Endothelial cell of umbilical vein (primary cell): ENCODE measurements around the gene SYTL3. TPM values are rescaled to one million over a fixed set of nuclear protein-coding genes. Genes with fewer than 3 reads are reported as not detected.

Source experiments
- BruUV-seq: library from RNA; stranded (reverse); fragments of 400-500 nt; replicated peaks from 2 replicates; lab custom pipeline; 2021; lab: Mats Ljungman, UMichigan
- CTCF ChIA-PET: fragments of 300-600, 350-600 bp; sonication (Branson Sonifier 250); formaldehyde crosslinking; loops from one replicate; lab custom pipeline; 2021; ENCODE audit warnings: antibody characterized with exemption, inconsistent platforms; lab: Charles Lee
- POLR2A ChIA-PET: fragments of 300-600, 350-600 bp; sonication (Branson Sonifier 250); formaldehyde crosslinking; loops from one replicate; lab custom pipeline; 2021; ENCODE audit warnings: antibody characterized with exemption, inconsistent platforms; lab: Charles Lee
- DNase-seq: peaks from one replicate; pipeline ENCODE4 v3.0.0-alpha.2; 2011; ENCODE audit warnings: low read depth, low spot score
- FAIRE-seq: peaks from 2 replicates; lab custom pipeline; 2011; peaks lifted over from hg19 to GRCh38; lab: Jason Lieb, UNC
- H2AFZ ChIP-seq: 2 replicates; pipeline ENCODE4 v1.6.0; 2012; ENCODE audit warnings: low read depth, low read length, control low read depth, inconsistent platforms
- H3K27ac ChIP-seq: 2 replicates; pipeline ENCODE4 v1.5.1; 2011; ENCODE audit warnings: low read depth, mild to moderate bottlenecking, control low read depth, low read length, moderate library complexity; ENCODE audit not compliant: insufficient read depth
- H3K27me3 ChIP-seq, 2 experiments: 2 replicates each; pipeline versions ENCODE4 v1.6.0 to v1.6.1; 2011; ENCODE audit warnings: low read length in 2 of 2, mixed read lengths in 1 of 2; ENCODE audit not compliant: control insufficient read depth in 2 of 2, insufficient read depth in 2 of 2
- H3K36me3 ChIP-seq, 2 experiments: 2 replicates in 1 of 2; 3 replicates in 1 of 2; pipeline ENCODE4 v1.5.1; 2011; ENCODE audit warnings: low read length in 2 of 2, mild to moderate bottlenecking in 1 of 2, moderate library complexity in 1 of 2; ENCODE audit not compliant: control insufficient read depth in 2 of 2, insufficient read depth in 2 of 2; ENCODE audit errors: extremely low read depth in 1 of 2
- H3K4me1 ChIP-seq: 3 replicates; pipeline ENCODE4 v1.5.1; 2011; ENCODE audit warnings: mild to moderate bottlenecking, low read length; ENCODE audit not compliant: control insufficient read depth, insufficient read depth; ENCODE audit errors: extremely low read depth
- H3K4me2 ChIP-seq: 2 replicates; pipeline ENCODE4 v1.6.1; 2011; ENCODE audit warnings: low read length, control low read depth, mixed read lengths; ENCODE audit not compliant: insufficient read depth
- H3K4me3 ChIP-seq, 3 experiments: fragments of 200-600 bp in 1 of 3; sonication (generic), shearing (Covaris generic) in 1 of 3; replicated peaks in 1 of 3; 2 replicates each; pipeline ENCODE4 v1.5.1; 2011 to 2016; ENCODE audit warnings: control low read depth in 3 of 3, low read length in 3 of 3, mild to moderate bottlenecking in 2 of 3, inconsistent platforms in 1 of 3, low read depth in 1 of 3, moderate library complexity in 1 of 3; ENCODE audit not compliant: insufficient read depth in 1 of 3
- H3K79me2 ChIP-seq: 2 replicates; pipeline ENCODE4 v1.6.0; 2012; ENCODE audit warnings: low read length, inconsistent platforms; ENCODE audit not compliant: control insufficient read depth, insufficient read depth
- H3K9ac ChIP-seq: replicated peaks from 2 replicates; pipeline ENCODE3; 2011; ENCODE audit warnings: low read length, control low read depth; ENCODE audit not compliant: insufficient read depth; ENCODE audit errors: extremely low read depth
- H3K9me1 ChIP-seq: replicated peaks from 3 replicates; pipeline ENCODE4 v1.6.0; 2011; ENCODE audit warnings: mild to moderate bottlenecking, low read length; ENCODE audit not compliant: control insufficient read depth, insufficient read depth; ENCODE audit errors: extremely low read depth
- H3K9me3 ChIP-seq: replicated peaks from 2 replicates; pipeline ENCODE4 v1.5.1; 2012; ENCODE audit warnings: low read length, inconsistent platforms; ENCODE audit not compliant: control insufficient read depth, insufficient read depth
- H4K20me1 ChIP-seq: replicated peaks from 2 replicates; pipeline ENCODE3; 2011; ENCODE audit warnings: mild to moderate bottlenecking, low read length; ENCODE audit not compliant: control insufficient read depth, insufficient read depth; ENCODE audit errors: extremely low read depth
- EZH2 ChIP-seq: IDR thresholded peaks from 2 replicates; pipeline ENCODE4 v1.6.1; 2012; ENCODE audit warnings: borderline replicate concordance, low read depth, mild to moderate bottlenecking, moderate library complexity, low read length, inconsistent platforms; ENCODE audit not compliant: severe bottlenecking
- FOS ChIP-seq: IDR thresholded peaks from 2 replicates; pipeline ENCODE4 v1.6.1; 2011; ENCODE audit warnings: mild to moderate bottlenecking, low read length, moderate library complexity, borderline replicate concordance; ENCODE audit not compliant: insufficient read depth
- GATA2 ChIP-seq: IDR thresholded peaks from 2 replicates; pipeline ENCODE4 v1.7.0; 2011; ENCODE audit warnings: low read depth, mild to moderate bottlenecking, moderate library complexity, mixed read lengths, low read length; ENCODE audit not compliant: insufficient read length, insufficient read depth
- JUN ChIP-seq: IDR thresholded peaks from 2 replicates; pipeline ENCODE4 v1.6.1; 2011; ENCODE audit warnings: borderline replicate concordance, low read depth; ENCODE audit not compliant: insufficient read length, insufficient read depth
- MYC ChIP-seq: IDR thresholded peaks from one replicate; pipeline ENCODE4 v1.6.1; 2011; ENCODE audit warnings: mild to moderate bottlenecking, low read depth, low read length
- POLR2A ChIP-seq: IDR thresholded peaks from 2 replicates; pipeline ENCODE4 v1.6.1; 2012; ENCODE audit warnings: low read depth, mild to moderate bottlenecking, control low read depth, low read length
- POLR2AphosphoS5 ChIP-seq: IDR thresholded peaks from 2 replicates; pipeline ENCODE4 v1.6.1; 2012; ENCODE audit warnings: low read depth, mild to moderate bottlenecking, control low read depth, low read length, moderate library complexity; ENCODE audit not compliant: insufficient read depth
- dilution Hi-C: fragments of 300-500 bp; cut with MboI; formaldehyde crosslinking; loops from one replicate; pipeline ENCODE4 v1.15.0; 2019; ENCODE audit warnings: low sequenced_read_pairs; ENCODE audit not compliant: extremely low pct_ligation_motif_present
- intact Hi-C: fragments of 100-400 bp; cut with micrococcal nuclease; formaldehyde crosslinking; loops from one replicate; pipeline ENCODE4 v1.10.0; 2022
- polyA plus RNA-seq, 4 experiments: library from polyadenylated mRNA; depleted of rRNA in 3 of 4; stranded (reverse) in 3 of 4; unstranded in 1 of 4; fragments of >200 nt; gene quantifications; 2 replicates each; pipeline versions ENCODE4 v1.2.1 to v1.2.3, GENCODE V29; 2011 to 2012; ENCODE audit warnings: missing spikeins in 1 of 4
- total RNA-seq: library from RNA; stranded (reverse); gene quantifications from 2 replicates; pipeline ENCODE4 v1.2.3, GENCODE V29; 2021
- TF ChIP-seq, protein P1 (sequence below): IDR thresholded peaks from 2 replicates; pipeline ENCODE4 v1.6.1; 2011; ENCODE audit not compliant: insufficient read depth, insufficient read length
- TF ChIP-seq, protein P2 (sequence below), 2 donors: IDR thresholded peaks; 1 replicate in 1 of 2; 2 replicates in 1 of 2; pipeline ENCODE4 v1.5.1; 2011; ENCODE audit warnings: low read length in 2 of 2, mild to moderate bottlenecking in 2 of 2, moderate library complexity in 2 of 2, control low read depth in 1 of 2, inconsistent platforms in 1 of 2, low read depth in 1 of 2; ENCODE audit not compliant: insufficient read depth in 1 of 2; ENCODE audit errors: extremely low read depth in 1 of 2

The SYTL3 gene
- total and polyA plus RNA-seq, 2 donors (not counting 3 experiments of a cell fraction or from before 2014, with no cell fraction given): 0.59 to 0.77 TPM

DNA sequence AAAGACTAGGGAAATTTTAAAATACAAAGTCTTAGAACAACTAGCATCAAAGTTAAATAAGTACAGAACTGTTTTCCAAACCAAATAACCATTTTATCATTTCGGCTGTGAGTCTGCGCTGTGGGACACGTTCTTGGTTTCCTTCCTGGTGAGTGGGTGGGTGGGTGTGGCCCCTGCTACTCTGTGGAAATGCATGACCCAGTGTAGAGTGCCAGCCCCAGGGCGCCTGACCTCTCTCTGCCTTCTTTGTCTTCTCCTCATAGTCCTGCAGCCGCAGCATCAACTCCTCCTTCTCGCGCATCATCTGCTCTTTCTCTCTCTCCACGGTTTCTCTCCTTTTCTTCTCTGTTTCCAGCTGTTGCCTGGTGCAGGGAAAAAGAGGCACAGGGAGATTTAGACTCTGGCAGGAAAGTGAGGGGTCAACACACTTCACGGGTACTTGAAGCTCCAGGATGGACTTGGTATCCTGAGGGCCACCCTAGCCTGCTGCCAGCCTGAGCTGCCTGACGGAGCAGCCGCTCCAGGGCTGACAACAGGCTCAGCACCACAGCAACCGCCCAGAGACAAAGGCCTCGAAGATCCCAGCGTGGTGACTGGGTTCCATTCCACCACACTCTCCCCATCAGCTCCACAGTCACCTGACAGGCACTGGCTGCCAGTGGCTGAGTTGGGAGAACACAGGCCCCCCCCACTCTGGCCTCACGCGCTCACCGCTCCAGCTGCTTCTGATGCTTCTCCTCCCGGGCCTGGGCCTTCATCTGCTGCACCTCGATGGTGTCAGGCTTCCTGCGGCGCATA lies 120.9 kb downstream of the SYTL3 start:
- no TSS peak for BruUV-seq
- H2AFZ ChIP-seq: no peak overlapping the region
- H3K79me2 ChIP-seq: no peaks in the 10 kb centered on the region
- no peaks in the 10 kb centered on the region for H3K27me3 ChIP-seq
- H4K20me1 ChIP-seq: no peaks in the 10 kb centered on the region
- ChIA-PET CTCF (interaction anchor here (0.8 to 2.0 kb wide), 4 partner anchors 10 to 202 kb away, joined by 4 to 8 read pairs (median 4); no protein-coding TSS in a partner anchor), POLR2A (no interaction called here)
- H3K9ac ChIP-seq: no peak overlapping the region
- TF ChIP-seq EZH2 (no peak), FOS (no peak), POLR2A (no peak), POLR2AphosphoS5 (no peak), GATA2 (no peak)
- no peaks in the 10 kb centered on the region for H3K4me1 ChIP-seq
- dilution Hi-C loops: no loop called here
- DNase-seq (no peak), FAIRE-seq (no peak)
- intact Hi-C loops: no loop called here
- H3K27ac ChIP-seq: no peak overlapping the region
- peaks cover 16 to 64% of the 10 kb centered on the region in 2 experiments for H3K36me3 ChIP-seq
- no peaks in the 10 kb centered on the region for H3K9me1 ChIP-seq
- H3K9me3 ChIP-seq: no peaks in the 10 kb centered on the region
- no peak overlapping the region for H3K4me3 ChIP-seq
- no peak overlapping the region for H3K4me2 ChIP-seq

DNA sequence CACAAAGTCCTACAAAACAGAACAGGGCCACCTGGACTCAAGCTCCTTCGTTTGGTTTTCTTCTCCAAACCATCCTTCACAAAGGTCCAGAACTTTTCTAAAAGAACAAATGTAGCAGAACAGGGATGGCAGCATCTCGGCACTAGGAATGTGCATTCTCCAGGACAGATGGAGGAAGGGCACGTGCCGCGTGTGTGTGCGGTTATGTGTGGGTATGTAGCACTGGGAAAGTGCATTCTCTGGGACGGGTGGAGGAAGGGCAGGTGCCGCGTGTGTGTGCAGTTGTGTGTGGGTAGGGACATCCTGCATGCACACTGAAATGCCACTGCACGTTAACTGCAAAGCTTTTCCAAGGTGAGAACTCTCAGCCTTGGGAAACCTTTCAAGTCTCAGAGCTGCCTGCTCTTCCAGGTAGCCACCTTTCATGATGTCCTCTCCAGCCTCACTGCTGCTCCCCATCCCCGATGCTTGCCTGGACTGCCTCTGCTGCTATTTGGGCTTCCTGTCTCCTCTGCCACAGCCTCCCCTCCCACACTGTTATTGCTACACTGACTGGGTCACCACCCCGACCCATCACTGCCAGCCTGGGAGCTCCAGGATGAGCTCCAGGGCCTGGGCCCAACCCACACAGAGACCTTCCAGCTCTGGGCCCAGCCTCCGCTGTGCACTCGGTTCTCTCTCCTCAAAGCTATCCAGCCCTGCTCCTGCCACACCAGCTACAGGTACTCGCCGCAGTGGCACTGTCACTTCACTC lies 121.7 kb downstream of the SYTL3 start:
- no peak overlapping the region for H3K4me3 ChIP-seq
- no peaks in the 10 kb centered on the region for H3K9me3 ChIP-seq
- peaks cover 14 to 64% of the 10 kb centered on the region in 2 experiments for H3K36me3 ChIP-seq
- FAIRE-seq: no peak
- no peaks in the 10 kb centered on the region for H3K9me1 ChIP-seq
- no peaks in the 10 kb centered on the region for H4K20me1 ChIP-seq
- no peak overlapping the region for H3K4me2 ChIP-seq
- BruUV-seq: no TSS peak
- no peak for DNase-seq
- dilution Hi-C loops (no loop called here), intact Hi-C loops (no loop called here)
- CTCF ChIA-PET: interaction anchor here (0.8 to 2.0 kb wide), 4 partner anchors 9 to 53 kb away, joined by 3 to 8 read pairs (median 4); no protein-coding TSS in a partner anchor
- no peak overlapping the region for H2AFZ ChIP-seq
- no peak overlapping the region for H3K9ac ChIP-seq
- no peaks in the 10 kb centered on the region for H3K27me3 ChIP-seq
- H3K4me1 ChIP-seq: no peaks in the 10 kb centered on the region
- no peak overlapping the region for H3K27ac ChIP-seq
- POLR2A ChIA-PET: no interaction called here
- TF ChIP-seq EZH2 (no peak), JUN (no peak), GATA2 (no peak), POLR2AphosphoS5 (no peak), FOS (no peak), MYC (no peak), POLR2A (no peak)
- TF ChIP-seq, protein P1, sequence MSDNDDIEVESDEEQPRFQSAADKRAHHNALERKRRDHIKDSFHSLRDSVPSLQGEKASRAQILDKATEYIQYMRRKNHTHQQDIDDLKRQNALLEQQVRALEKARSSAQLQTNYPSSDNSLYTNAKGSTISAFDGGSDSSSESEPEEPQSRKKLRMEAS: no peak
- TF ChIP-seq, protein P2, sequence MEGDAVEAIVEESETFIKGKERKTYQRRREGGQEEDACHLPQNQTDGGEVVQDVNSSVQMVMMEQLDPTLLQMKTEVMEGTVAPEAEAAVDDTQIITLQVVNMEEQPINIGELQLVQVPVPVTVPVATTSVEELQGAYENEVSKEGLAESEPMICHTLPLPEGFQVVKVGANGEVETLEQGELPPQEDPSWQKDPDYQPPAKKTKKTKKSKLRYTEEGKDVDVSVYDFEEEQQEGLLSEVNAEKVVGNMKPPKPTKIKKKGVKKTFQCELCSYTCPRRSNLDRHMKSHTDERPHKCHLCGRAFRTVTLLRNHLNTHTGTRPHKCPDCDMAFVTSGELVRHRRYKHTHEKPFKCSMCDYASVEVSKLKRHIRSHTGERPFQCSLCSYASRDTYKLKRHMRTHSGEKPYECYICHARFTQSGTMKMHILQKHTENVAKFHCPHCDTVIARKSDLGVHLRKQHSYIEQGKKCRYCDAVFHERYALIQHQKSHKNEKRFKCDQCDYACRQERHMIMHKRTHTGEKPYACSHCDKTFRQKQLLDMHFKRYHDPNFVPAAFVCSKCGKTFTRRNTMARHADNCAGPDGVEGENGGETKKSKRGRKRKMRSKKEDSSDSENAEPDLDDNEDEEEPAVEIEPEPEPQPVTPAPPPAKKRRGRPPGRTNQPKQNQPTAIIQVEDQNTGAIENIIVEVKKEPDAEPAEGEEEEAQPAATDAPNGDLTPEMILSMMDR (IDR thresholded peaks at IDR 0.05; ENCODE audit: extremely low read depth in 1 of 2, insufficient read depth in 1 of 2, low read depth in 1 of 2, low read length in 2 of 2): no peak
- H3K79me2 ChIP-seq: no peaks in the 10 kb centered on the region
